ENCODE results near the gene PPA2.

The PPA2 gene

DNA sequence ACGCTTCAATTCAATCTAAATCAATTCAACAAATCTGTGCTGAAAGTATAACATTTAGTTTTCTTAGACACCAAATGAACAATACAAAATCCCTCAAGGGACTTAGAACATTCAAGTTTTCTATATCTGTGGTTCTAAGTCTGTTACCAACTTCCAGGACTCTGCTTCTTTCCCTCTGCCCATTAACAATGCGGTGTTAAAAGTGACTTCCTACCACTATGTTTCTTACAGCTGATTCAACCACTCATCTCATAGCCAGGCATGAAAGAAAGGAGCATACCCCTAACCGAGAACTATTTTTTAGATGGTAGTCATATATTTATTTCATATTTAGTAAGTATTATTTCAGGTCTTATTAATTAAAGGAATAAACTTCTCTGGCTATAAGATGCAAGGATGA is 38.9 kb downstream of the PPA2 start:
- TF ChIP-seq, protein P1, sequence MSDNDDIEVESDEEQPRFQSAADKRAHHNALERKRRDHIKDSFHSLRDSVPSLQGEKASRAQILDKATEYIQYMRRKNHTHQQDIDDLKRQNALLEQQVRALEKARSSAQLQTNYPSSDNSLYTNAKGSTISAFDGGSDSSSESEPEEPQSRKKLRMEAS (IDR thresholded peaks at IDR 0.05), result no peak
- TF ChIP-seq RAD21 (IDR thresholded peaks at IDR 0.05; ENCODE audit: low read depth) (no peak), CEBPB (IDR thresholded peaks at IDR 0.05) (no peak)

DNA sequence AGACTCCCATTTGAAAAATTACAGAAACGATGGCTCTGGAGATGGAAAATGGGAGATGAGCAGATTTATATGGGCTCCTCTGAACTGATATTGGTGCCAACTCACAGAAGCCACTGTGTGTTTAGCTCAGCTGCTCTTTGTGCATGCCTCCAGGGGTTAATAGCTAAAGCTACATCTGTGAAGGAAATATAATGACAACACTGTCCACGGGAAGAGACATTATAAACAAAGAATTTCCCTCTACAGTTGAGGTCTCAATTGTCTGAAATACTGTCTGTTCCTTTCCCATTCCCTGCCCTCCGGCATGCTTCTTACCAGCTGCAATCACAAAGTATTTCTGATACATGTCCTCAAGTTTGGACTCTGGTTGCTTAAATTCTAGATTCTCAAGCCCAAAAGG is 40.4 kb downstream of the PPA2 start:
- no peak for TF ChIP-seq EP300 (IDR thresholded peaks at IDR 0.05; ENCODE audit: borderline replicate concordance)
- TF ChIP-seq CREB1 (IDR thresholded peaks at IDR 0.05; ENCODE audit: low read depth), result no peak
- TF ChIP-seq, protein P2, sequence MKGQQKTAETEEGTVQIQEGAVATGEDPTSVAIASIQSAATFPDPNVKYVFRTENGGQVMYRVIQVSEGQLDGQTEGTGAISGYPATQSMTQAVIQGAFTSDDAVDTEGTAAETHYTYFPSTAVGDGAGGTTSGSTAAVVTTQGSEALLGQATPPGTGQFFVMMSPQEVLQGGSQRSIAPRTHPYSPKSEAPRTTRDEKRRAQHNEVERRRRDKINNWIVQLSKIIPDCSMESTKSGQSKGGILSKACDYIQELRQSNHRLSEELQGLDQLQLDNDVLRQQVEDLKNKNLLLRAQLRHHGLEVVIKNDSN (IDR thresholded peaks at IDR 0.05), result no peak
- TF ChIP-seq TEAD4 (IDR thresholded peaks at IDR 0.05), result no peak
- no peak for TF ChIP-seq YY1 (IDR thresholded peaks at IDR 0.05; ENCODE audit: low read depth)
- TF ChIP-seq, protein P3, sequence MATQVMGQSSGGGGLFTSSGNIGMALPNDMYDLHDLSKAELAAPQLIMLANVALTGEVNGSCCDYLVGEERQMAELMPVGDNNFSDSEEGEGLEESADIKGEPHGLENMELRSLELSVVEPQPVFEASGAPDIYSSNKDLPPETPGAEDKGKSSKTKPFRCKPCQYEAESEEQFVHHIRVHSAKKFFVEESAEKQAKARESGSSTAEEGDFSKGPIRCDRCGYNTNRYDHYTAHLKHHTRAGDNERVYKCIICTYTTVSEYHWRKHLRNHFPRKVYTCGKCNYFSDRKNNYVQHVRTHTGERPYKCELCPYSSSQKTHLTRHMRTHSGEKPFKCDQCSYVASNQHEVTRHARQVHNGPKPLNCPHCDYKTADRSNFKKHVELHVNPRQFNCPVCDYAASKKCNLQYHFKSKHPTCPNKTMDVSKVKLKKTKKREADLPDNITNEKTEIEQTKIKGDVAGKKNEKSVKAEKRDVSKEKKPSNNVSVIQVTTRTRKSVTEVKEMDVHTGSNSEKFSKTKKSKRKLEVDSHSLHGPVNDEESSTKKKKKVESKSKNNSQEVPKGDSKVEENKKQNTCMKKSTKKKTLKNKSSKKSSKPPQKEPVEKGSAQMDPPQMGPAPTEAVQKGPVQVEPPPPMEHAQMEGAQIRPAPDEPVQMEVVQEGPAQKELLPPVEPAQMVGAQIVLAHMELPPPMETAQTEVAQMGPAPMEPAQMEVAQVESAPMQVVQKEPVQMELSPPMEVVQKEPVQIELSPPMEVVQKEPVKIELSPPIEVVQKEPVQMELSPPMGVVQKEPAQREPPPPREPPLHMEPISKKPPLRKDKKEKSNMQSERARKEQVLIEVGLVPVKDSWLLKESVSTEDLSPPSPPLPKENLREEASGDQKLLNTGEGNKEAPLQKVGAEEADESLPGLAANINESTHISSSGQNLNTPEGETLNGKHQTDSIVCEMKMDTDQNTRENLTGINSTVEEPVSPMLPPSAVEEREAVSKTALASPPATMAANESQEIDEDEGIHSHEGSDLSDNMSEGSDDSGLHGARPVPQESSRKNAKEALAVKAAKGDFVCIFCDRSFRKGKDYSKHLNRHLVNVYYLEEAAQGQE (IDR thresholded peaks at IDR 0.05; ENCODE audit: low read depth), result no peak
- TF ChIP-seq, protein P1 (IDR thresholded peaks at IDR 0.05), result no peak

DNA sequence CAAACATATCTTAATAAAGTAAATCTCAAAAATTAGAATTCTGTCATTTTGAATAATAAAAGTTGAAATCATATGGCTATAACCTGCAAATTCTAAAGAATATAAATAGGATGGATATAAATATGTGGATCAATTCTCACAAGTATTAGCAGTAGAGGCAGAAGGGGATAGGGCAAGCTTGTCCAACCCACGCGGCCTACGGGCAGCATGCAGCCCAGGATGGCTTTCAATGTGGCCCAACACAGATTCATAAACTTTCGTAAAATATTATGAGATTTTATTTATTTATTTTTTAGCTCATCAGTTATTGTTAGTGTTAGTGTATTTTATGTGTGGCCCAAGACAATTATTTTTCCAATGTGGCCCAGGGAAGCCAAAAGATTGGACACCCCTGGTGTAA is 41.4 kb downstream of the PPA2 start:
- no peak for TF ChIP-seq EP300 (IDR thresholded peaks at IDR 0.05; ENCODE audit: borderline replicate concordance)
- no peak for TF ChIP-seq TCF12 (IDR thresholded peaks at IDR 0.05; ENCODE audit: low read depth)
- no peak for TF ChIP-seq FOXM1 (IDR thresholded peaks at IDR 0.05; ENCODE audit: borderline replicate concordance, low read depth)
- no peak for TF ChIP-seq RAD21 (IDR thresholded peaks at IDR 0.05; ENCODE audit: low read depth)
- TF ChIP-seq NFIC (IDR thresholded peaks at IDR 0.05), result no peak
- TF ChIP-seq, protein P2 (IDR thresholded peaks at IDR 0.05), result no peak
- TF ChIP-seq ZBTB7A (IDR thresholded peaks at IDR 0.05; ENCODE audit: low read depth), result no peak
- TF ChIP-seq, protein P3 (IDR thresholded peaks at IDR 0.05; ENCODE audit: low read depth), result no peak
- TF ChIP-seq, protein P1 (IDR thresholded peaks at IDR 0.05), result no peak
- TF ChIP-seq YY1 (IDR thresholded peaks at IDR 0.05; ENCODE audit: low read depth), result no peak

DNA sequence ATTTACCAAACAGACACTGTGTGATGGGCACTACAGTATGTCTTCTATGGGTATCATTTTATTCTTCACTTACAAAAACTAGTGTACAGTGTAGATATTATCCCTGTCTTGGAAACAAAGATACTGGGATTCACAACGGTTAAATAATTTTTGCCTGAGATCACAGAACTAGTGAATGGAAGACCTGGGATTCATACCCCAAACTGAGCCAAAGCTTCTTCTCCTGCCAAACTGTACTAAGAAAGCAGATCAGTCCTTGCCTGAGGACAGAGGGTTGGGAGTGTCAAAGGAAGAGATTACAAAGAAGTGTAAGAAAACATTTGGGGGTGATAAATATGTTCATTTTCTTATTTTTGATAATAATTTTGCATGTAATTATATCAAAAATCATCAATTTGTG is 43.1 kb downstream of the PPA2 start:
- TF ChIP-seq, protein P3 (IDR thresholded peaks at IDR 0.05; ENCODE audit: low read depth), result no peak
- TF ChIP-seq CEBPB (IDR thresholded peaks at IDR 0.05) (no peak), EP300 (IDR thresholded peaks at IDR 0.05; ENCODE audit: borderline replicate concordance) (no peak), NFIC (IDR thresholded peaks at IDR 0.05) (no peak), CREB1 (IDR thresholded peaks at IDR 0.05; ENCODE audit: low read depth) (no peak), TCF12 (IDR thresholded peaks at IDR 0.05; ENCODE audit: low read depth) (no peak), TEAD4 (IDR thresholded peaks at IDR 0.05) (no peak), TAF1 (IDR thresholded peaks at IDR 0.05; ENCODE audit: low read depth) (no peak), EGR1 (IDR thresholded peaks at IDR 0.05) (no peak), RAD21 (IDR thresholded peaks at IDR 0.05; ENCODE audit: low read depth) (no peak), YY1 (IDR thresholded peaks at IDR 0.05; ENCODE audit: low read depth) (no peak), FOXM1 (IDR thresholded peaks at IDR 0.05; ENCODE audit: borderline replicate concordance, low read depth) (no peak)
- TF ChIP-seq, protein P1 (IDR thresholded peaks at IDR 0.05), result no peak
- TF ChIP-seq, protein P2 (IDR thresholded peaks at IDR 0.05), result no peak

Measured in Ishikawa (cell line).